Measurements from ENCODE around the gene KLF5. TPM values are rescaled to one million over a fixed set of nuclear protein-coding genes. Genes with fewer than 3 reads are reported as not detected.
A peak's percentile ranks its signal among the peaks of the same experiment; 100 is the strongest.

KLF5 gene
- total RNA-seq, 1 donor from 2014 or later: 21.4 TPM

DNA sequence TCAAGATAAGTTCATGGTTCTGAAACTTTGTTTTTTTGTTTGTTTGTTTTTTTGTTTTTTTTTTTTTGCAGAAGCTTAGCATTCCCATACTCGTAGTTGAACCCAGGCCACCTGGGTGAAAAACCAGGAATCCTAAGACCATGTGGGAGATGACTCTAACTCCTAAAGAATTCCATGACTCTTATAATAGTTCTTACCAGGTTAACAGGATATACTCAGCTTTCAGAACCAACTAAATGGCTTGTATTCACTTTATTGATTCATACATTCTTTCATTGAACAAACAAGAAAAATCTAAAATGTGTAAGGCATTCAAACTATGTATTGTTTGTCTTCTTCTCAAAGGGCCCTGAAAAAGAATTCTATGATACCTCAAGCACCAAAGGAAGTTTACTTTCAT is 40.5 kb upstream of the KLF5 start:
- no peaks in the 10 kb centered on the region for H3K79me2 ChIP-seq (ENCODE audit: insufficient read depth, low read length)
- no peaks in the 10 kb centered on the region for H3K36me3 ChIP-seq (ENCODE audit: insufficient read depth, low read length)
- TF ChIP-seq EZH2 (IDR thresholded peaks at IDR 0.05; ENCODE audit: insufficient read depth, low read length): no peak
- TF ChIP-seq, protein P1, sequence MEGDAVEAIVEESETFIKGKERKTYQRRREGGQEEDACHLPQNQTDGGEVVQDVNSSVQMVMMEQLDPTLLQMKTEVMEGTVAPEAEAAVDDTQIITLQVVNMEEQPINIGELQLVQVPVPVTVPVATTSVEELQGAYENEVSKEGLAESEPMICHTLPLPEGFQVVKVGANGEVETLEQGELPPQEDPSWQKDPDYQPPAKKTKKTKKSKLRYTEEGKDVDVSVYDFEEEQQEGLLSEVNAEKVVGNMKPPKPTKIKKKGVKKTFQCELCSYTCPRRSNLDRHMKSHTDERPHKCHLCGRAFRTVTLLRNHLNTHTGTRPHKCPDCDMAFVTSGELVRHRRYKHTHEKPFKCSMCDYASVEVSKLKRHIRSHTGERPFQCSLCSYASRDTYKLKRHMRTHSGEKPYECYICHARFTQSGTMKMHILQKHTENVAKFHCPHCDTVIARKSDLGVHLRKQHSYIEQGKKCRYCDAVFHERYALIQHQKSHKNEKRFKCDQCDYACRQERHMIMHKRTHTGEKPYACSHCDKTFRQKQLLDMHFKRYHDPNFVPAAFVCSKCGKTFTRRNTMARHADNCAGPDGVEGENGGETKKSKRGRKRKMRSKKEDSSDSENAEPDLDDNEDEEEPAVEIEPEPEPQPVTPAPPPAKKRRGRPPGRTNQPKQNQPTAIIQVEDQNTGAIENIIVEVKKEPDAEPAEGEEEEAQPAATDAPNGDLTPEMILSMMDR (IDR thresholded peaks at IDR 0.05; ENCODE audit: insufficient read depth, low read depth, low read length): no peak
- no peaks in the 10 kb centered on the region for H3K27me3 ChIP-seq (ENCODE audit: insufficient read depth, low read length)
- no peak overlapping the region for H3K9ac ChIP-seq (ENCODE audit: low read length)
- no peak for FAIRE-seq
- Mint-ChIP-seq H3K27me3 (ENCODE audit: low read depth, unreplicated experiment) (no peaks in the 10 kb centered on the region), H3K27ac (ENCODE audit: unreplicated experiment) (peak overlapping the region; percentile 78), H3K36me3 (ENCODE audit: low read depth, unreplicated experiment) (peaks cover 4% of the 10 kb centered on the region), H3K4me3 (ENCODE audit: unreplicated experiment) (no peak overlapping the region), H3K9me3 (ENCODE audit: unreplicated experiment) (no peaks in the 10 kb centered on the region), H3K4me1 (ENCODE audit: low read depth, unreplicated experiment) (peaks cover 7% of the 10 kb centered on the region)
- no peak overlapping the region for H3K4me3 ChIP-seq (ENCODE audit: insufficient read depth, low read depth, low read length)
- peak overlapping the region; percentile 48 for H3K27ac ChIP-seq (ENCODE audit: low read depth, low read length)
- peak overlapping the region; percentile 20 for H3K4me2 ChIP-seq (ENCODE audit: low read length)
- H2AFZ ChIP-seq (ENCODE audit: low read depth, low read length): no peak overlapping the region
- H3K4me1 ChIP-seq (ENCODE audit: insufficient read depth, low read length): peaks cover 5% of the 10 kb centered on the region
- H4K20me1 ChIP-seq (ENCODE audit: insufficient read depth, low read length): no peaks in the 10 kb centered on the region
- H3K9me3 ChIP-seq (ENCODE audit: insufficient read depth, low read depth, low read length): no peaks in the 10 kb centered on the region
- DNase-seq (ENCODE audit: low read depth): peak; percentile 44

DNA sequence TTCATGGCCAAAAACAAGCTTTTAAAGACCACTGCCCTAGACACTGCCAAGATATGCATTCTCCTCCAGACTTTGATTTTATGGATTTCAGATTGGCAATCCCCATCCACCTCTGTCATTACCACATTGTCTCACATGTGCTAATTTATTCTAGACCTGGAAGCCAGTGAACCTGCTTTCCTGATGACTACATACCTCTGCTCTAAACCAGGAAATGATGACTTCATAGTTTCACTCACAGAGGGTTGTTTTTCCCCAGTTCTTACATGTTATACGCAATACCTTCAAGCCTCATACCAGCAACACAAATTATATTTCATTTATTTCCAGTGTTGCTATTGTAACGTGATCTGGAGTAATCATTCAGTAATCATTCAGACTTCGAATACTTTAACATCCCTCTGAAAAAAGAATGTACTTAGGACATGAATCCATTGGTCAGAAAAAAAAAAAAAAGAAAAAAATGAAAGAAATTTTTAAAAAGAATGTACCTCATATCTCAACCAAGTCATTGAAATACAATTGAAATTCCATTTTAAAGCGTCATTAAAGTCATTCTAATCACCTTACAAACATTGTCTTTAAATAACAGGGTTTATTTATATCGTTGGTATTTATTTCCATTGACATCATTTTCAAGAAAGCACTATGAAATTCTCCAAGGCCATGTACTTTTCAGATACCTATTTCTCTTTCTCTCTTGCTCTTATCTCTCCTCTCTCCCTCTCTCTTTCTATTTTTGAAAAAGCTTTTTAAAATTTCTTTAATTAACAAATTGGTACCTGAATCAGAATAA is 33.4 kb upstream of the KLF5 start:
- H3K4me1 Mint-ChIP-seq (ENCODE audit: low read depth, unreplicated experiment): no peaks in the 10 kb centered on the region
- H3K27ac Mint-ChIP-seq (ENCODE audit: unreplicated experiment): no peak overlapping the region
- no peaks in the 10 kb centered on the region for H3K79me2 ChIP-seq (ENCODE audit: insufficient read depth, low read length)
- H3K4me3 Mint-ChIP-seq (ENCODE audit: unreplicated experiment): no peak overlapping the region
- no peaks in the 10 kb centered on the region for H3K36me3 ChIP-seq (ENCODE audit: insufficient read depth, low read length)
- no peak overlapping the region for H2AFZ ChIP-seq (ENCODE audit: low read depth, low read length)
- H3K4me3 ChIP-seq (ENCODE audit: insufficient read depth, low read depth, low read length): no peak overlapping the region
- no peaks in the 10 kb centered on the region for H4K20me1 ChIP-seq (ENCODE audit: insufficient read depth, low read length)
- peak; percentile 38 for DNase-seq (ENCODE audit: low read depth)
- TF ChIP-seq, protein P1 (IDR thresholded peaks at IDR 0.05; ENCODE audit: insufficient read depth, low read depth, low read length): no peak
- no peak for TF ChIP-seq EZH2 (IDR thresholded peaks at IDR 0.05; ENCODE audit: insufficient read depth, low read length)
- FAIRE-seq: peak; percentile 37
- H3K4me1 ChIP-seq (ENCODE audit: insufficient read depth, low read length): peaks cover 3% of the 10 kb centered on the region
- H3K9ac ChIP-seq (ENCODE audit: low read length): no peak overlapping the region
- H3K4me2 ChIP-seq (ENCODE audit: low read length): no peak overlapping the region
- no peaks in the 10 kb centered on the region for H3K27me3 Mint-ChIP-seq (ENCODE audit: low read depth, unreplicated experiment)
- H3K9me3 Mint-ChIP-seq (ENCODE audit: unreplicated experiment): no peaks in the 10 kb centered on the region
- H3K36me3 Mint-ChIP-seq (ENCODE audit: low read depth, unreplicated experiment): peaks cover 4% of the 10 kb centered on the region
- H3K9me3 ChIP-seq (ENCODE audit: insufficient read depth, low read depth, low read length): no peaks in the 10 kb centered on the region
- H3K27me3 ChIP-seq (ENCODE audit: insufficient read depth, low read length): no peaks in the 10 kb centered on the region
- H3K27ac ChIP-seq (ENCODE audit: low read depth, low read length): no peak overlapping the region

- Histone ChIP-seq H2AFZ (ENCODE audit: low read depth, low read length) (no peak overlapping the region), H4K20me1 (ENCODE audit: insufficient read depth, low read length) (no peaks in the 10 kb centered on the region), H3K4me2 (ENCODE audit: low read length) (no peak overlapping the region), H3K4me3 (ENCODE audit: insufficient read depth, low read depth, low read length) (no peak overlapping the region), H3K27me3 (ENCODE audit: insufficient read depth, low read length) (no peaks in the 10 kb centered on the region), H3K36me3 (ENCODE audit: insufficient read depth, low read length) (no peaks in the 10 kb centered on the region), H3K9me3 (ENCODE audit: insufficient read depth, low read depth, low read length) (no peaks in the 10 kb centered on the region), H3K9ac (ENCODE audit: low read length) (no peak overlapping the region), H3K4me1 (ENCODE audit: insufficient read depth, low read length) (no peaks in the 10 kb centered on the region), H3K79me2 (ENCODE audit: insufficient read depth, low read length) (no peaks in the 10 kb centered on the region), H3K27ac (ENCODE audit: low read depth, low read length) (no peak overlapping the region)
- Mint-ChIP-seq H3K36me3 (ENCODE audit: low read depth, unreplicated experiment) (no peaks in the 10 kb centered on the region), H3K4me3 (ENCODE audit: unreplicated experiment) (no peak overlapping the region), H3K9me3 (ENCODE audit: unreplicated experiment) (no peaks in the 10 kb centered on the region), H3K27me3 (ENCODE audit: low read depth, unreplicated experiment) (no peaks in the 10 kb centered on the region), H3K4me1 (ENCODE audit: low read depth, unreplicated experiment) (peaks cover 4% of the 10 kb centered on the region), H3K27ac (ENCODE audit: unreplicated experiment) (no peak overlapping the region)
- no peak for TF ChIP-seq EZH2 (IDR thresholded peaks at IDR 0.05; ENCODE audit: insufficient read depth, low read length)
- TF ChIP-seq, protein P1 (IDR thresholded peaks at IDR 0.05; ENCODE audit: insufficient read depth, low read depth, low read length): no peak
- no peak for DNase-seq (ENCODE audit: low read depth)
- FAIRE-seq: no peak
Measured at GRCh38 chr13:73034901-73035300, 23.9 kb upstream of the KLF5 start.

Data from astrocyte (in vitro differentiated cells and primary cell).